ENCODE data around the gene ADGRL3.

DNA sequence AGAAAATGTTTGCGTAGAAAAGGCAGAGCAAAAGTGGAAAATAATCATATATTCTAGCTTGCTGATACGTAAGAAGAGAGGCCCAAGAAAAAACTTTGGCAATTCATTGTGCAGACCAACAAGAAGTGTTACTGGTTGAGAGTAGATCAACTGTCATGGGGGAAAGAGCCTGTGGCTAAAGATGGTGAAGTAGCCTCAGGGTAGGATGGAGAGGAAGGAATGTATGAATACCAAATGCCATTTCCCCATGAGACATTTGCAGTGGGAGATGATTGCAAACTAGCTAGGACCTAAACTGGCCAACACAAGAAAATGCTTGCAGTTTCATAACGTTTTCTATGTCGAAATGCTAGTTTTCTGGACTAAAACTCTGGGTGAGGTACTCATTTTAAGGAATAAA is 47.7 kb upstream of the ADGRL3 start:
- no peak for TF ChIP-seq POLR2A (IDR thresholded peaks at IDR 0.05)
- TF ChIP-seq, protein P1, sequence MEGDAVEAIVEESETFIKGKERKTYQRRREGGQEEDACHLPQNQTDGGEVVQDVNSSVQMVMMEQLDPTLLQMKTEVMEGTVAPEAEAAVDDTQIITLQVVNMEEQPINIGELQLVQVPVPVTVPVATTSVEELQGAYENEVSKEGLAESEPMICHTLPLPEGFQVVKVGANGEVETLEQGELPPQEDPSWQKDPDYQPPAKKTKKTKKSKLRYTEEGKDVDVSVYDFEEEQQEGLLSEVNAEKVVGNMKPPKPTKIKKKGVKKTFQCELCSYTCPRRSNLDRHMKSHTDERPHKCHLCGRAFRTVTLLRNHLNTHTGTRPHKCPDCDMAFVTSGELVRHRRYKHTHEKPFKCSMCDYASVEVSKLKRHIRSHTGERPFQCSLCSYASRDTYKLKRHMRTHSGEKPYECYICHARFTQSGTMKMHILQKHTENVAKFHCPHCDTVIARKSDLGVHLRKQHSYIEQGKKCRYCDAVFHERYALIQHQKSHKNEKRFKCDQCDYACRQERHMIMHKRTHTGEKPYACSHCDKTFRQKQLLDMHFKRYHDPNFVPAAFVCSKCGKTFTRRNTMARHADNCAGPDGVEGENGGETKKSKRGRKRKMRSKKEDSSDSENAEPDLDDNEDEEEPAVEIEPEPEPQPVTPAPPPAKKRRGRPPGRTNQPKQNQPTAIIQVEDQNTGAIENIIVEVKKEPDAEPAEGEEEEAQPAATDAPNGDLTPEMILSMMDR (IDR thresholded peaks at IDR 0.05) = no peak
- no peak for TF ChIP-seq POLR2AphosphoS5 (IDR thresholded peaks at IDR 0.05)

Measured in transverse colon (tissue), 4 donors.